Measurements from ENCODE around the gene GNL1. TPM values are rescaled to one million over a fixed set of nuclear protein-coding genes. Genes with fewer than 3 reads are reported as not detected.

The GNL1 gene
- total RNA-seq, 6 experiments from 2014 or later, result 56.9 to 65.6 (median 61.9) TPM

- Mint-ChIP-seq H3K4me3 (peak overlapping the region; percentile 93), H3K27me3 (ENCODE audit: insufficient read depth) (peaks cover 7% of the 10 kb centered on the region), H3K27ac (peak overlapping the region; percentile 100), H3K4me1 (ENCODE audit: low read depth) (peaks cover 39% of the 10 kb centered on the region), H3K9me3 (no peaks in the 10 kb centered on the region), H3K36me3 (ENCODE audit: low read depth) (peaks cover 23% of the 10 kb centered on the region)
- TF ChIP-seq CTCF (IDR thresholded peaks at IDR 0.05), result no peak
- no peak for DNase-seq
Observed at GRCh38 chr6:30557683-30557981, 1.3 kb upstream of the GNL1 start.

GRCh38 chr6:30556906-30557682, 805 bp upstream of the GNL1 start, which contains the start of gene PRR3:
TSS of gene PRR3 (plus strand) at chr6:30557295. CDS start at chr6:30557345, 50 bp downstream.
- peak; percentile 89 for DNase-seq
- Mint-ChIP-seq H3K4me3 (peak within 1 kb of the TSS; percentile 93), H3K9me3 (no peaks in the 10 kb centered on the region)

GRCh38 chr6:30555816-30556065, 548 bp downstream of the GNL1 start:
- H3K4me1 Mint-ChIP-seq (ENCODE audit: low read depth), result peaks cover 39% of the 10 kb centered on the region
- no peaks in the 10 kb centered on the region for H3K9me3 Mint-ChIP-seq
- peak overlapping the region; percentile 100 for H3K27ac Mint-ChIP-seq
- TF ChIP-seq CTCF (IDR thresholded peaks at IDR 0.05), result no peak
- peaks cover 5% of the 10 kb centered on the region for H3K27me3 Mint-ChIP-seq (ENCODE audit: insufficient read depth)
- H3K4me3 Mint-ChIP-seq, result peak overlapping the region; percentile 93
- DNase-seq, result no peak
- peaks cover 23% of the 10 kb centered on the region for H3K36me3 Mint-ChIP-seq (ENCODE audit: low read depth)

More at GRCh38 chr6:30556906-30557682, 805 bp upstream of the GNL1 start, which contains the start of gene PRR3:
- TF ChIP-seq CTCF (IDR thresholded peaks at IDR 0.05), result no peak
- peaks cover 19% of the 10 kb centered on the region for H3K36me3 Mint-ChIP-seq (ENCODE audit: low read depth)
- peak within 1 kb of the TSS; percentile 100 for H3K27ac Mint-ChIP-seq
- peaks cover 5% of the 10 kb centered on the region for H3K27me3 Mint-ChIP-seq (ENCODE audit: insufficient read depth)
- peaks cover 39% of the 10 kb centered on the region for H3K4me1 Mint-ChIP-seq (ENCODE audit: low read depth)

GRCh38 chr6:30554962-30555815, 1.1 kb downstream of the GNL1 start:
- peak; percentile 9 for DNase-seq
- peaks cover 23% of the 10 kb centered on the region for H3K36me3 Mint-ChIP-seq (ENCODE audit: low read depth)
- peaks cover 37% of the 10 kb centered on the region for H3K4me1 Mint-ChIP-seq (ENCODE audit: low read depth)
- peak overlapping the region; percentile 100 for H3K27ac Mint-ChIP-seq
- H3K27me3 Mint-ChIP-seq (ENCODE audit: insufficient read depth), result peaks cover 5% of the 10 kb centered on the region
- H3K9me3 Mint-ChIP-seq, result no peaks in the 10 kb centered on the region
- peak overlapping the region; percentile 93 for H3K4me3 Mint-ChIP-seq
- peak; percentile 38 for TF ChIP-seq CTCF (IDR thresholded peaks at IDR 0.05)

- H3K9me3 Mint-ChIP-seq, result no peaks in the 10 kb centered on the region
- H3K4me3 Mint-ChIP-seq, result peak overlapping the region; percentile 93
- no peak for DNase-seq
Observed at GRCh38 chr6:30554404-30554803, 1.9 kb downstream of the GNL1 start.

More at GRCh38 chr6:30554404-30554803, 1.9 kb downstream of the GNL1 start:
- Mint-ChIP-seq H3K27ac (peak overlapping the region; percentile 100), H3K27me3 (ENCODE audit: insufficient read depth) (peaks cover 5% of the 10 kb centered on the region), H3K36me3 (ENCODE audit: low read depth) (peaks cover 27% of the 10 kb centered on the region), H3K4me1 (ENCODE audit: low read depth) (peaks cover 30% of the 10 kb centered on the region)
- TF ChIP-seq CTCF (IDR thresholded peaks at IDR 0.05), result no peak
